ENCODE results near the gene PPP1R9A. TPM values are rescaled to one million over a fixed set of nuclear protein-coding genes. Genes with fewer than 3 reads are reported as not detected.

Gene PPP1R9A
- total RNA-seq, 4 donors from 2014 or later = 22.4 to 27.5 (median 23.3) TPM

DNA sequence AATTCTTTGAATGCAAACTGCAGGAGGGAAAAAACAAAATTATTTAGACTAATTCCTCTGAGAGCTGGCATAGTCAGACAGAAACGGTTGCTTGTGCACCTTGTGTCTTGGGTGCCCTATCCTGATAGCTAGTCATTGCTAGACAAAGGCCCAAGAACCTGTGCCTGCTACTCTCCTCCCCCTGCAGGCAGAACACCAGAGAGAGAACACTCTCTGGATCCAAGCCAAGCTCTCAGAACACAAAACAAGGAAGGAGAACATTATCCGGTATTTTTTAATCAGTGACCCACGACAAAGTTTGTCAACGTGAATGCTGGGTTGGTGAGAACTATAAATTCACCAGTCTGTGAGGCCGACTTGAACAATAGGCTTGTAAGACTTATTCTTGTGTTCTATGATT is 18.8 kb upstream of the PPP1R9A start:
- TF ChIP-seq, protein P1, sequence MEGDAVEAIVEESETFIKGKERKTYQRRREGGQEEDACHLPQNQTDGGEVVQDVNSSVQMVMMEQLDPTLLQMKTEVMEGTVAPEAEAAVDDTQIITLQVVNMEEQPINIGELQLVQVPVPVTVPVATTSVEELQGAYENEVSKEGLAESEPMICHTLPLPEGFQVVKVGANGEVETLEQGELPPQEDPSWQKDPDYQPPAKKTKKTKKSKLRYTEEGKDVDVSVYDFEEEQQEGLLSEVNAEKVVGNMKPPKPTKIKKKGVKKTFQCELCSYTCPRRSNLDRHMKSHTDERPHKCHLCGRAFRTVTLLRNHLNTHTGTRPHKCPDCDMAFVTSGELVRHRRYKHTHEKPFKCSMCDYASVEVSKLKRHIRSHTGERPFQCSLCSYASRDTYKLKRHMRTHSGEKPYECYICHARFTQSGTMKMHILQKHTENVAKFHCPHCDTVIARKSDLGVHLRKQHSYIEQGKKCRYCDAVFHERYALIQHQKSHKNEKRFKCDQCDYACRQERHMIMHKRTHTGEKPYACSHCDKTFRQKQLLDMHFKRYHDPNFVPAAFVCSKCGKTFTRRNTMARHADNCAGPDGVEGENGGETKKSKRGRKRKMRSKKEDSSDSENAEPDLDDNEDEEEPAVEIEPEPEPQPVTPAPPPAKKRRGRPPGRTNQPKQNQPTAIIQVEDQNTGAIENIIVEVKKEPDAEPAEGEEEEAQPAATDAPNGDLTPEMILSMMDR (IDR thresholded peaks at IDR 0.05) = peak in 1 of 3 experiments; percentile 22
- TF ChIP-seq EP300 (IDR thresholded peaks at IDR 0.05) = no peak
- no peak for TF ChIP-seq POLR2A (IDR thresholded peaks at IDR 0.05; ENCODE audit: low read depth)
- no peak for TF ChIP-seq POLR2AphosphoS5 (IDR thresholded peaks at IDR 0.05)
- no peak overlapping the region for H3K4me3 ChIP-seq
- WGBS = 52% methylated on average over 5 of the region's 5 CpGs
- H3K27ac ChIP-seq (replicated peaks in 1 of 4) = no peak overlapping the region
- H3K27me3 ChIP-seq = no peaks in the 10 kb centered on the region
- intact Hi-C loops (cut with DNase I) = no loop called here
- peaks cover 9 to 18% (median 16%) of the 10 kb centered on the region in 4 donors for H3K4me1 ChIP-seq
- no peaks in the 10 kb centered on the region for H3K9me3 ChIP-seq
- no peak for DNase-seq (ENCODE audit: extremely low spot score)
- no peaks in the 10 kb centered on the region for H3K36me3 ChIP-seq

DNA sequence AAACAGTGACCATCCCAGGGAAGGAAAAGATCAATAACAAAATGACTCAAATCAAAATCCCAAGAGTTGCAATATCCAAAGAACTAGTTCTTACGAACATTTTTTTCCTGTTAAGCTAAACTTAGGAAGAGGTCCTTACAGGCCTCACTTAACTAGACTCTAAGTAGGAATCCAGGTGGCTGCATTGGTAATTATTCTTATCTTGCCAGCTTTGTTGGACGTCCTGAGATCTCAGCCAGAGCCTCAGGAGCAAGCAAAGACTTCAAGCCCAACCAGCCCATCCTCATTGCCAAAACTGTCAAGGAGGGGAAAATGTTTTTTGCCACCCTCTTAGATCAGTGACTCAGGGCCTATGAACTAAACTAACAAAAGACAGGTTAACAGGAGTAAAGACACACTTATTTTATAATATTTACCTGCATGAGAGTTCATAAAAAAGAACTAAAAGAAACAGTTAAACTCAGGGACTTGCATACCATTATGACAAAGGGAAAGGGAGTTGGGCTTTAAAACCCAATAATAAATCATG is 18.3 kb upstream of the PPP1R9A start:
- H3K4me1 ChIP-seq = peaks cover 9 to 18% (median 16%) of the 10 kb centered on the region in 4 donors
- no peak overlapping the region for H3K27ac ChIP-seq (replicated peaks in 1 of 4)
- WGBS = 40% methylated on average over 2 of the region's 2 CpGs
- no peak overlapping the region for H3K4me3 ChIP-seq
- DNase-seq (ENCODE audit: extremely low spot score) = no peak
- TF ChIP-seq, protein P1 (IDR thresholded peaks at IDR 0.05) = no peak
- TF ChIP-seq EP300 (IDR thresholded peaks at IDR 0.05) (no peak), POLR2AphosphoS5 (IDR thresholded peaks at IDR 0.05) (no peak), POLR2A (IDR thresholded peaks at IDR 0.05; ENCODE audit: low read depth) (no peak)
- no peaks in the 10 kb centered on the region for H3K36me3 ChIP-seq
- H3K9me3 ChIP-seq = no peaks in the 10 kb centered on the region
- intact Hi-C loops (cut with DNase I) = no loop called here
- H3K27me3 ChIP-seq = no peaks in the 10 kb centered on the region

- no peaks in the 10 kb centered on the region for H3K27me3 ChIP-seq
- peaks cover 9 to 18% (median 16%) of the 10 kb centered on the region in 4 donors for H3K4me1 ChIP-seq
- H3K4me3 ChIP-seq = no peak overlapping the region
- H3K27ac ChIP-seq (replicated peaks in 1 of 4) = no peak overlapping the region
- H3K36me3 ChIP-seq = no peaks in the 10 kb centered on the region
- DNase-seq (ENCODE audit: extremely low spot score) = no peak
- 72% methylated on average over 2 of the region's 2 CpGs for WGBS
- intact Hi-C loops (cut with DNase I) = no loop called here
- TF ChIP-seq POLR2A (IDR thresholded peaks at IDR 0.05; ENCODE audit: low read depth) (no peak), POLR2AphosphoS5 (IDR thresholded peaks at IDR 0.05) (no peak), EP300 (IDR thresholded peaks at IDR 0.05) (no peak)
- TF ChIP-seq, protein P1 (IDR thresholded peaks at IDR 0.05) = no peak
- no peaks in the 10 kb centered on the region for H3K9me3 ChIP-seq
These were observed 17.2 kb upstream of the PPP1R9A start for GRCh38 chr7:94890216-94890615.

- Histone ChIP-seq H3K9me3 (no peaks in the 10 kb centered on the region), H3K27ac (replicated peaks in 1 of 4) (no peak overlapping the region), H3K27me3 (no peaks in the 10 kb centered on the region), H3K4me3 (no peak overlapping the region), H3K4me1 (peaks cover 9 to 12% (median 11%) of the 10 kb centered on the region in 4 donors), H3K36me3 (no peaks in the 10 kb centered on the region)
- 90% methylated on average over 6 of the region's 6 CpGs for WGBS
- intact Hi-C loops (cut with DNase I) = no loop called here
- TF ChIP-seq EP300 (IDR thresholded peaks at IDR 0.05) (no peak), POLR2AphosphoS5 (IDR thresholded peaks at IDR 0.05) (no peak), POLR2A (IDR thresholded peaks at IDR 0.05; ENCODE audit: low read depth) (no peak)
- TF ChIP-seq, protein P1 (IDR thresholded peaks at IDR 0.05) = no peak
- DNase-seq (ENCODE audit: extremely low spot score) = no peak
These were observed 13.7 kb upstream of the PPP1R9A start for GRCh38 chr7:94893661-94894060.

GRCh38 chr7:94897541-94897940 is 9.9 kb upstream of the PPP1R9A start:
- no peaks in the 10 kb centered on the region for H3K27me3 ChIP-seq
- TF ChIP-seq POLR2AphosphoS5 (IDR thresholded peaks at IDR 0.05) = no peak
- TF ChIP-seq POLR2A (IDR thresholded peaks at IDR 0.05; ENCODE audit: low read depth) = no peak
- TF ChIP-seq, protein P1 (IDR thresholded peaks at IDR 0.05) = no peak
- no peak for TF ChIP-seq EP300 (IDR thresholded peaks at IDR 0.05)
- WGBS = 92% methylated on average over 1 of the region's 1 CpG
- H3K9me3 ChIP-seq = no peaks in the 10 kb centered on the region
- intact Hi-C loops (cut with DNase I) = no loop called here
- no peaks in the 10 kb centered on the region for H3K36me3 ChIP-seq
- no peak overlapping the region for H3K4me3 ChIP-seq
- H3K4me1 ChIP-seq = no peaks in the 10 kb centered on the region
- DNase-seq (ENCODE audit: extremely low spot score) = no peak
- no peak overlapping the region for H3K27ac ChIP-seq (replicated peaks in 1 of 4)

Data from esophagus muscularis mucosa (tissue), 4 donors.